ENCODE measurements around the gene ROR1. TPM values are rescaled to one million over a fixed set of nuclear protein-coding genes. Genes with fewer than 3 reads are reported as not detected.

The ROR1 gene
- total and polyA plus RNA-seq, 2 donors (not counting 1 experiment from before 2014, with no cell fraction given), result 0.46 to 16.0 TPM

DNA sequence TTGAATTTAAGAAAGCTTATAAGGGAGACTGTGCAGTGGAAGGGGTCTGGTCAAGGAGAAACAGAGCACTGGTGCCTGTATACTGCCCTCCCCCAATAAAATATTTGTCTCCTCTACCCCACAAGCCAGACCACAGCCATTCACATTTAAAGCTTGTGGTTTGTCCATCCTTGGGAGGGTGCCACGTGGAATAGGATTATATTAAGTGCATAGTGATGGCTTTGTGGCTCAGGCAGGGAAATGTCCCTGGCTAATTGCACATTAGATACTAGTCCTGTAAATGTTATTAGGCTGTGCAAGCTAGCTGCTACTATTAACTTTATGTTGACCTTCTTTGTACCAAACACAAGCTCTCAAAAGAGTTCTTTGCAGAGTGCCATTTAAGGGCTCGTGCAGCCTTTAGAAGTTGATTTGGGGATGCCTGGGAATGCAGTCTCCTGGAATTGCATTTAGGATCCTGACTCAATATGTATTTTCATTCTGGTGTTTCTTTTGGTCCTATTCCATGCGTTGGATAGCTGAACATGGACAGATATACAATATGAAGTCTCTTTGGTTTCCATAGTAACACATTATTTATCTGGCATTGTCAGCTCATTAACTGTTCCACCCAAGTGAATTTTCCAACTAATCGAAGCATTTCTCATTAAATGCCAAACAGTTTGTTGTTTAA, 210.6 kb downstream of the ROR1 start:
- Mint-ChIP-seq H3K9me3 (ENCODE audit: insufficient read depth) (no peaks in the 10 kb centered on the region), H3K4me1 (no peaks in the 10 kb centered on the region), H3K27ac (no peak overlapping the region), H3K4me3 (no peak overlapping the region), H3K27me3 (peaks cover 4% of the 10 kb centered on the region)
- H3K4me1 ChIP-seq (ENCODE audit: control insufficient read depth in 2 of 2, insufficient read depth in 2 of 2, low read length in 2 of 2), result no peaks in the 10 kb centered on the region
- TF ChIP-seq CTCF (IDR thresholded peaks at IDR 0.05) (no peak), EZH2 (IDR thresholded peaks at IDR 0.05; ENCODE audit: borderline replicate concordance, insufficient read depth, low read depth, low read length, poor library complexity, severe bottlenecking) (no peak)
- no peaks in the 10 kb centered on the region for H3K36me3 ChIP-seq (replicated peaks in 1 of 2; ENCODE audit: control extremely low read depth in 1 of 2, control insufficient read depth in 1 of 2, extremely low read depth in 1 of 2, insufficient read depth in 2 of 2, low read length in 1 of 2)
- POLR2A ChIA-PET, result no interaction called here
- no peaks in the 10 kb centered on the region for H3K9me3 ChIP-seq (ENCODE audit: control extremely low read depth in 1 of 3, control insufficient read depth in 2 of 3, insufficient read depth in 1 of 3, low read length in 2 of 3)
- CTCF ChIA-PET, result interaction anchor here (1.4 kb wide), 1 partner anchor 12 kb away, joined by 3 read pairs; no protein-coding TSS in a partner anchor
- H3K4me3 ChIP-seq (ENCODE audit: control extremely low read depth in 1 of 5, extremely low read depth in 1 of 5, insufficient read depth in 1 of 5, low read depth in 2 of 5, low read length in 4 of 5), result no peak overlapping the region
- H3K79me2 ChIP-seq (ENCODE audit: control insufficient read depth, insufficient read depth, low read length), result no peaks in the 10 kb centered on the region
- H2AFZ ChIP-seq (ENCODE audit: insufficient read depth, low read depth, low read length, poor library complexity, severe bottlenecking), result no peak overlapping the region
- H4K20me1 ChIP-seq (ENCODE audit: control insufficient read depth, insufficient read depth, low read length, poor library complexity, severe bottlenecking), result no peaks in the 10 kb centered on the region
- DNase-seq, result no peak
- H3K9ac ChIP-seq (ENCODE audit: low read length), result no peak overlapping the region
- H3K4me2 ChIP-seq (replicated peaks; ENCODE audit: low read depth, low read length, poor library complexity, severe bottlenecking), result no peak overlapping the region
- no peaks in the 10 kb centered on the region for H3K27me3 ChIP-seq (replicated peaks in 1 of 4; ENCODE audit: control extremely low read depth in 1 of 4, control insufficient read depth in 3 of 4, insufficient read depth in 4 of 4, low read length in 3 of 4)
- no CpG with 5 or more reads among the region's 4 CpGs for WGBS (ENCODE audit: insufficient coverage)
- no peak for ATAC-seq (ENCODE audit: low read depth)
- H3K27ac ChIP-seq (ENCODE audit: low read length in 2 of 2), result no peak overlapping the region
- intact Hi-C loops (cut with micrococcal nuclease), result no loop called here

- no peaks in the 10 kb centered on the region for H4K20me1 ChIP-seq (ENCODE audit: control insufficient read depth, insufficient read depth, low read length, poor library complexity, severe bottlenecking)
- POLR2A ChIA-PET, result no interaction called here
- ATAC-seq (ENCODE audit: low read depth) (no peak), DNase-seq (no peak)
- no peak for TF ChIP-seq CTCF (IDR thresholded peaks at IDR 0.05)
- no peak for TF ChIP-seq EZH2 (IDR thresholded peaks at IDR 0.05; ENCODE audit: borderline replicate concordance, insufficient read depth, low read depth, low read length, poor library complexity, severe bottlenecking)
- H3K9me3 Mint-ChIP-seq (ENCODE audit: insufficient read depth), result no peaks in the 10 kb centered on the region
- intact Hi-C loops (cut with micrococcal nuclease), result no loop called here
- no peak overlapping the region for H3K27ac Mint-ChIP-seq
- no peaks in the 10 kb centered on the region for H3K9me3 ChIP-seq (ENCODE audit: control extremely low read depth in 1 of 3, control insufficient read depth in 2 of 3, insufficient read depth in 1 of 3, low read length in 2 of 3)
- peaks cover 10% of the 10 kb centered on the region for H3K27me3 Mint-ChIP-seq
- H3K4me3 Mint-ChIP-seq, result no peak overlapping the region
- no peaks in the 10 kb centered on the region for H3K36me3 ChIP-seq (replicated peaks in 1 of 2; ENCODE audit: control extremely low read depth in 1 of 2, control insufficient read depth in 1 of 2, extremely low read depth in 1 of 2, insufficient read depth in 2 of 2, low read length in 1 of 2)
- no peaks in the 10 kb centered on the region for H3K27me3 ChIP-seq (replicated peaks in 1 of 4; ENCODE audit: control extremely low read depth in 1 of 4, control insufficient read depth in 3 of 4, insufficient read depth in 4 of 4, low read length in 3 of 4)
- H3K9ac ChIP-seq (ENCODE audit: low read length), result no peak overlapping the region
- CTCF ChIA-PET, result interaction anchor here (1.4 kb wide), 1 partner anchor 12 kb away, joined by 3 read pairs; no protein-coding TSS in a partner anchor
- no peak overlapping the region for H3K4me3 ChIP-seq (ENCODE audit: control extremely low read depth in 1 of 5, extremely low read depth in 1 of 5, insufficient read depth in 1 of 5, low read depth in 2 of 5, low read length in 4 of 5)
- H3K79me2 ChIP-seq (ENCODE audit: control insufficient read depth, insufficient read depth, low read length), result no peaks in the 10 kb centered on the region
- 100% methylated on average over 3 of the region's 5 CpGs for WGBS (ENCODE audit: insufficient coverage)
- H3K4me1 ChIP-seq (ENCODE audit: control insufficient read depth in 2 of 2, insufficient read depth in 2 of 2, low read length in 2 of 2), result no peaks in the 10 kb centered on the region
- H2AFZ ChIP-seq (ENCODE audit: insufficient read depth, low read depth, low read length, poor library complexity, severe bottlenecking), result no peak overlapping the region
- no peak overlapping the region for H3K27ac ChIP-seq (ENCODE audit: low read length in 2 of 2)
- H3K4me2 ChIP-seq (replicated peaks; ENCODE audit: low read depth, low read length, poor library complexity, severe bottlenecking), result no peak overlapping the region
- H3K4me1 Mint-ChIP-seq, result no peaks in the 10 kb centered on the region
Measured at GRCh38 chr1:63984930-63985290, 211.1 kb downstream of the ROR1 start.
